Activated CD4-positive, alpha-beta memory T cell treated with anti-CD3 and anti-CD28 coated beads for 36 hours (primary cell): ENCODE data around the gene IMPACT. TPM values are rescaled to one million over a fixed set of nuclear protein-coding genes. Genes with fewer than 3 reads are reported as not detected.

Experiments used
- CTCF ChIA-PET: fragments of 350-600 bp; sonication (Branson Sonifier 250); formaldehyde crosslinking; loops from one replicate; lab custom pipeline; 2021; ENCODE audit warnings: antibody characterized with exemption, inconsistent platforms; lab: Charles Lee
- POLR2A ChIA-PET: fragments of 350-600 bp; sonication (Branson Sonifier 250); formaldehyde crosslinking; loops from one replicate; lab custom pipeline; 2021; ENCODE audit warnings: antibody characterized with exemption; lab: Charles Lee
- DNase-seq: peaks from one replicate; pipeline ENCODE4 v3.0.0-alpha.2; 2020
- H3K27ac Mint-ChIP-seq: one replicate; pipeline ENCODE4 v1.8.0; 2021; ENCODE audit warnings: mixed read lengths
- H3K27me3 Mint-ChIP-seq: one replicate; pipeline ENCODE4 v1.8.0; 2021; ENCODE audit warnings: mixed read lengths
- H3K36me3 Mint-ChIP-seq: one replicate; pipeline ENCODE4 v1.8.0; 2021; ENCODE audit warnings: mixed read lengths
- H3K4me1 Mint-ChIP-seq: one replicate; pipeline ENCODE4 v1.8.0; 2021; ENCODE audit warnings: low read depth, mixed read lengths
- H3K4me3 Mint-ChIP-seq: one replicate; pipeline ENCODE4 v1.8.0; 2021; ENCODE audit warnings: mild to moderate bottlenecking, mixed read lengths
- H3K9me3 Mint-ChIP-seq: one replicate; pipeline ENCODE4 v1.8.0; 2021; ENCODE audit warnings: mixed read lengths
- intact Hi-C: fragments of 100-400 bp; cut with micrococcal nuclease; formaldehyde crosslinking; loops from one replicate; pipeline ENCODE4 v1.15.1; 2023
- total RNA-seq, 2 experiments: library from RNA; stranded (reverse); gene quantifications; one replicate each; pipeline ENCODE4 v1.2.3, GENCODE V29; 2021

IMPACT gene
- total RNA-seq, 2 experiments from 2014 or later, result 13.7 to 15.9 TPM

DNA sequence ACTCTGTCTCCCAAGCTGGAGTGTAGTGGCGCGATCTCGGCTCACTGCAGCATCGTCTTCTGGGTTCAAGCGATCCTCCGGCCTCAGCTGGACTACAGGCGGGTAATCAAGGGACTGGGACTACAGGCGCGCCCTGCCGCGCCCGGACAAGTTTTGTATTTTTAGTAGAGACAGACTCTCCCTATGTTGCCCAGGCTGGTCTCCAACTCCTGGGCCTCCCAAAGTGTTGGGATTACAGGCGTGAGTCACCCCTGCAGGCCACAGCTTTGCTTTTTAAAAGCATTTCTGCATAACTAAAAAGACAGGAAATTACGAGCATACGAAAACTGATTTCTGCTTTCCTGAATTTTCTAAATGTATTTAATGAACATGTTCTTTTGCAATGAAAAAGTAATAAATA lies 27.9 kb upstream of the IMPACT start:
- intact Hi-C loops, result no loop called here
- Mint-ChIP-seq H3K27ac (no peak overlapping the region), H3K4me3 (no peak overlapping the region), H3K4me1 (peaks cover 23% of the 10 kb centered on the region), H3K27me3 (peaks cover 28% of the 10 kb centered on the region), H3K9me3 (no peaks in the 10 kb centered on the region), H3K36me3 (no peaks in the 10 kb centered on the region)
- DNase-seq, result no peak
- ChIA-PET CTCF (interaction anchor here (0.6 kb wide), 1 partner anchor 222 kb away, joined by 4 read pairs; no protein-coding TSS in a partner anchor), POLR2A (interaction anchor here (2.1 to 2.8 kb wide), 2 partner anchors 16 to 29 kb away, joined by 8 to 16 read pairs; no protein-coding TSS in a partner anchor)

DNA sequence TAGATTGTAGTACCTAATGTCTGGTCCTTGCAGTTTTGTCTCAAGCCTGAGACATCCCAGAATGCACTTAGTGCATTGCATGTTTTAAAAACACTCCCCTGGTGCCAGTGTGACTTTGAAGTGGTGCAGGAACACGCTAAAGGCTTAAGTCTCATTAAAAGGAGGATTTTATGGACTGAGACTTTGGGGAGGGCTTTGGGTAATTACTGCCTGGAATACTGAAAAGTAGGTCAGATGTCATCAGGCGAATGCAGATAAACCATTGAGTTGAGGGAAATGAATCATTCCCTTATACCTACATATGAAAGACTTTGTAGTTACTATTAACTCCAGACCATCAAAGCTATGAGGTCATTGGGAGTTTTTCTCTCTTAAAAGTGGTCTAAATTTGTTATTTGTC lies 25.9 kb upstream of the IMPACT start:
- DNase-seq, result no peak
- Mint-ChIP-seq H3K36me3 (no peaks in the 10 kb centered on the region), H3K4me1 (peaks cover 16% of the 10 kb centered on the region), H3K4me3 (no peak overlapping the region), H3K27ac (no peak overlapping the region), H3K27me3 (peaks cover 29% of the 10 kb centered on the region), H3K9me3 (no peaks in the 10 kb centered on the region)
- intact Hi-C loops, result no loop called here
- POLR2A ChIA-PET, result no interaction called here
- CTCF ChIA-PET, result interaction anchor here (1.0 to 2.0 kb wide), 3 partner anchors 9 to 88 kb away, joined by 4 read pairs; no protein-coding TSS in a partner anchor

DNA sequence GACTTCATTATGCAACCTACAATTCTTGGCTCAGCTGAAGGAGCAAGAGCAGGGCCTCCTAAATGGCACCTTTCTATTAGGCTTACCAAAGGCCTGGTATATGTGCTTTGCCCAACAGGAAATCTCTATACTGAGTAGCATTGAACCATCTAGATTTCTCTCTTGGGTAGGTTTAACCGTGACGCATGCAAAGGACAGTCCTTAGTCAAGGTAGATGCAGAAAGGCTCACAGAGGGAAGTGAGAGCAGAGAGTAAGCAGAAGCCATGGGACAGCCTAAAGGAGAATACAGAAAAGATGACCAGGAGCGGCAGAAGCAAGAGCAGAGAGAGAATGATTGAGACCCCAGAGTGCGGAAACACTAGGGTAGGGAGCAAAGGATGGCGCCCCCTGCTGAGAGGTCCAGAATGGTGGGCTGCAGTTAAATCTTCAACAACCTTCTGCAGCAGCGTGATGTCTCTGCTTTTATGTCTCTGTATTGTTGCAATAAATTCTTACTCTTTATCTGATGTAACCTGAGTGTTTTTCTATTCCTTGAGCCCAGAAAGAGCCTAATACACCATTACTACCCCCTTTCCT lies 24.2 kb upstream of the IMPACT start:
- peak; percentile 20 for DNase-seq
- ChIA-PET POLR2A (no interaction called here), CTCF (interaction anchor here (1.0 to 2.0 kb wide), 2 partner anchors 8 to 43 kb away, joined by 3 to 4 read pairs; no protein-coding TSS in a partner anchor)
- Mint-ChIP-seq H3K9me3 (no peaks in the 10 kb centered on the region), H3K27me3 (peaks cover 36% of the 10 kb centered on the region), H3K36me3 (no peaks in the 10 kb centered on the region), H3K4me3 (no peak overlapping the region), H3K4me1 (peaks cover 11% of the 10 kb centered on the region), H3K27ac (no peak overlapping the region)
- intact Hi-C loops, result loop anchor here (2.0 kb wide), 1 partner anchor 41 kb away; no protein-coding TSS in a partner anchor

DNA sequence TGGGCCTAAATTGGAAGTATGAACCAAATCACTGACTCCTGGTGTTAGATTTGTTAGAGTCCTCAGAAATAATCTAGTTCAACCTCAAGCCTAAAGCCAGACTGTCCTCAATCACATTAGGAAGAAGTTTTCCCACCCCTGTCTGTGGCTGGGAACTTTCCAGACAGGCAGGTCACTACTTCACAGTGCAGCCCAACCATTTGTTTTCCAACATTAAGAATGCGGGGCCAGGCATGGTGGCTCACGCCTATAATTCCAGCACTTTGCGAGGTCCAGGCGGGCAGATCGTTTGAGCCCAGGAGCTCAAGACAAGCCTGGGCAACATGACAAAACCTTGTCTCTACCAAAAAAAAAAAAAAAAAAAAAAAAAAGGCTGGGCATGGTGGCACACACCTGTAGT lies 23.4 kb upstream of the IMPACT start:
- no peak for DNase-seq
- POLR2A ChIA-PET, result no interaction called here
- no peak overlapping the region for H3K27ac Mint-ChIP-seq
- H3K4me1 Mint-ChIP-seq, result peaks cover 8% of the 10 kb centered on the region
- H3K27me3 Mint-ChIP-seq, result peaks cover 39% of the 10 kb centered on the region
- H3K36me3 Mint-ChIP-seq, result no peaks in the 10 kb centered on the region
- intact Hi-C loops, result loop anchor here (2.0 kb wide), 1 partner anchor 42 kb away; no protein-coding TSS in a partner anchor
- no peaks in the 10 kb centered on the region for H3K9me3 Mint-ChIP-seq
- no peak overlapping the region for H3K4me3 Mint-ChIP-seq
- CTCF ChIA-PET, result interaction anchor here (0.6 kb wide), 1 partner anchor 44 kb away, joined by 3 read pairs; no protein-coding TSS in a partner anchor

DNA sequence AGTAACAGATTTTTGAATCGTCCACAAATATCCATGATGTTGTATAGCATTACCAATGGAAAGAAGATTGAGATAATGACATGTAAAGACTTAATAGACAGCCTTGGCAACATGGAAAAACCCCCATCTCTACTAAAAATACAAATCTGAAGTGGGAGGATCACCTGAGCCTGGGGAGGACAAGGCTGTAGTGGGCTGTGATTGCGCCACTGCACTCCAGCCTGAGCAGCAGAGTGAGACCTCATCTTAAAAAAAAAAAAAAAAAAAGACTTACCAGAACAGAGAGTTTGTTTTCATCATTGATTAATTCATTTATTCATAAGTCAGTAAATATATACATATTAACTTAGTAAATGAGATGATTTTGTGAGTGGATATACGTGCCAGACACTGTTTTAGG lies 21.9 kb upstream of the IMPACT start:
- no peak for DNase-seq
- H3K36me3 Mint-ChIP-seq, result no peaks in the 10 kb centered on the region
- H3K27ac Mint-ChIP-seq, result no peak overlapping the region
- peaks cover 45% of the 10 kb centered on the region for H3K27me3 Mint-ChIP-seq
- H3K4me1 Mint-ChIP-seq, result peaks cover 7% of the 10 kb centered on the region
- no peaks in the 10 kb centered on the region for H3K9me3 Mint-ChIP-seq
- intact Hi-C loops, result no loop called here
- CTCF ChIA-PET, result interaction anchor here (1.1 kb wide), 1 partner anchor 85 kb away, joined by 3 read pairs; no protein-coding TSS in a partner anchor
- H3K4me3 Mint-ChIP-seq, result no peak overlapping the region
- POLR2A ChIA-PET, result no interaction called here

DNA sequence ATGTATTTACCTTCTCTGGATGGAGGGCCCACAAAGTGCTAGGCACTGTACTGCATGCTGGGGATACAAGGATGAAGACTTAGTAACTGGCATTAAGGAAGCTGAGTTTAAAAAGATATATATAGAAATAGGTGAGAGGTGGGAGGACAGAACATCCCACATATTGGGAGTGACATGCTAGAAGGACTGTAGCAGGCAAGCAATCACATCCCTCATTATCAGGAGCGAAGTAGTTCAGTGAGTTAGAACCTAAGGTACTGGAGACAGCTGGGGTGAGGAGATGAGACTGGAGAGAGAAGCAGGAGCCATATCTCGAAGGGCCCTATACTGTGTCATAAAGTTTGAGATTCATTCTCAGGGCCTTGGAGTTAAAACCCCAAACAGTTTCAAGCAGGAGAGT lies 18.0 kb upstream of the IMPACT start:
- Mint-ChIP-seq H3K4me3 (no peak overlapping the region), H3K27ac (no peak overlapping the region), H3K4me1 (peaks cover 10% of the 10 kb centered on the region), H3K9me3 (peaks cover 11% of the 10 kb centered on the region), H3K27me3 (peaks cover 46% of the 10 kb centered on the region), H3K36me3 (peaks cover 2% of the 10 kb centered on the region)
- POLR2A ChIA-PET, result interaction anchor here (1.6 kb wide), 1 partner anchor 40 kb away, joined by 3 read pairs; no protein-coding TSS in a partner anchor
- CTCF ChIA-PET, result interaction anchor here (0.5 kb wide), 1 partner anchor 28 kb away, joined by 4 read pairs; no protein-coding TSS in a partner anchor
- no peak for DNase-seq
- intact Hi-C loops, result no loop called here

DNA sequence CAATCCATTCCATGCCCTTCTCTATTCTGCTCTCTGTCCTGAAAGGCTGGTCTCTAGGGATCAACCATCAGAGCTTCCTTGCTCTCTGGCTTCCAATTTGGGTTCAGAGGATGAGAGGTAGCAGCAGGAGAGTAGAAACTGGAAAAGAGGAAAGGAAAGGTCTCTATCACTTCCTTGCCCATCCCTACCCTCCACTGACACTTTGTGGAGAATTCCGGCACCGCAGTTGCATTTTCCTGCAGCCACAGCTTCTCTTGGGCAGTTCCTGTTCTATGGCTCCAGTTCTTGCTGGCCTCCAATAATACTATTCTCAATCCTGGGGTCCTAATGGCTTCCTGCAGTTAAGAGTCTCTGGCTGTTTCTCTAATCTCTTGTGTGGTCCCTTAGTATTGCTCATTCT lies 13.3 kb upstream of the IMPACT start:
- Mint-ChIP-seq H3K4me3 (no peak overlapping the region), H3K4me1 (peaks cover 23% of the 10 kb centered on the region), H3K9me3 (peaks cover 12% of the 10 kb centered on the region), H3K36me3 (peaks cover 2% of the 10 kb centered on the region), H3K27ac (no peak overlapping the region), H3K27me3 (peaks cover 31% of the 10 kb centered on the region)
- intact Hi-C loops, result loop anchor here (5.0 kb wide), 1 partner anchor 421 kb away; no protein-coding TSS in a partner anchor
- no peak for DNase-seq
- POLR2A ChIA-PET, result interaction anchor here (1.7 to 3.1 kb wide), 3 partner anchors 13 to 44 kb away, joined by 5 to 22 read pairs (median 16); partner anchors contain the start of genes IMPACT and OSBPL1A
- CTCF ChIA-PET, result interaction anchor here (1.1 to 6.5 kb wide), 4 partner anchors 21 to 72 kb away, joined by 3 to 28 read pairs (median 3); no protein-coding TSS in a partner anchor

DNA sequence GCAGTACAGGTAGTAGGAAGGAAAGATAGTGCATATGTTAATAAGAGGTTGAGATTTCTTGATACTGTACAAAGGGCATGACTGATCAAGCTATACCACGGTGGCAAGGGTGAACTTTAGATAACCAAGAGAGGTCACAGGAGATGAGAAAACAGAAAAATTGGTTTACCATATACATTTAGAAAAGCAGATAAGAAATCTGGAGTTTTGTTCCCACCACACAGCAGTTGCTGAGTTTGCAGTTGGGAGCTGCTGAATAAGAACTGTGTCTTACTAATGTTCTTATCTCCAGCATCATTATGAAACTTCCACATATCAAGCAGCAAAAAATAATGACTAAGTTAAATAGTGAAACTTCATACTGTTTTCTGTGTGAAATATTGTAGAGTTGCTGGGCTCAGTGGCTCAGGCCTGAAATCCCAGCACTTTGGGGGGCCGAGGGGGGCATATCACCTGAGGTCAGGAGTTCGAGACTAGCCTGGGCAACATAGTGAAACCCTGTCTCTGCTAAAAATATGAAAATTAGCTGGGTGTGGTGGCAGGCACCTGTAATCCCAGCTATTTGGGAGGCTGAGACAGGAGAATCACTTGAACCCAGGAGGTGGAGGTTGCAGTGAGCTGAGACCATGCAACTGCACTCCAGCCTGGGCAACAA lies 12.0 kb upstream of the IMPACT start:
- H3K36me3 Mint-ChIP-seq, result peaks cover 2% of the 10 kb centered on the region
- H3K9me3 Mint-ChIP-seq, result peaks cover 12% of the 10 kb centered on the region
- H3K4me1 Mint-ChIP-seq, result peaks cover 23% of the 10 kb centered on the region
- intact Hi-C loops, result loop anchor here (1.0 to 5.0 kb wide), 5 partner anchors 12 to 422 kb away; partner anchors contain the start of genes IMPACT and OSBPL1A
- ChIA-PET POLR2A (interaction anchor here (1.7 to 3.1 kb wide), 3 partner anchors 12 to 45 kb away, joined by 5 to 22 read pairs (median 16); partner anchors contain the start of genes IMPACT and OSBPL1A), CTCF (interaction anchor here (1.1 to 6.5 kb wide), 5 partner anchors 18 to 74 kb away, joined by 3 to 28 read pairs (median 3); no protein-coding TSS in a partner anchor)
- DNase-seq, result peak; percentile 60
- H3K27me3 Mint-ChIP-seq, result peaks cover 29% of the 10 kb centered on the region
- H3K27ac Mint-ChIP-seq, result no peak overlapping the region
- H3K4me3 Mint-ChIP-seq, result no peak overlapping the region

DNA sequence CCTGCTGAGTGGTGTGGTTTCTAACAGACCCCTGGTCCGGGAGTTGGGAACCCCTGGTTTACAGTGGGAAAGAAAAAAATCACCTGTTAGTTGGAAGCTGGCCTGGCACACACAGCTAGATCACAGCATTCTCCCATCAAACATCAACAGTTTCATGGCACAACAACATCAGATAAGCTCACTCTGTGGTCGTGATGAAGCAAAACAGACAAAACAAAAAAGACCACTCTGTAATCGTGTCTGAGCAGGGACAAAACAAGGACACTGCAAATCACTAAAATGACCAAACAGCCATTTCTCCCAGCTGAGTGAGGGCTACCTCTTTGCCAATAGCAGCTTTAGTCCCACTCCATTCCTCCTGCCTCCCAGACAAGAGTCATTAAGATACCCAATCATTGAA lies 9.0 kb upstream of the IMPACT start:
- H3K36me3 Mint-ChIP-seq, result no peaks in the 10 kb centered on the region
- no peak overlapping the region for H3K27ac Mint-ChIP-seq
- peaks cover 22% of the 10 kb centered on the region for H3K4me1 Mint-ChIP-seq
- H3K27me3 Mint-ChIP-seq, result peaks cover 26% of the 10 kb centered on the region
- CTCF ChIA-PET, result interaction anchor here (1.0 to 6.5 kb wide), 3 partner anchors 20 to 72 kb away, joined by 3 to 28 read pairs (median 5); partner anchors contain the start of gene OSBPL1A
- POLR2A ChIA-PET, result no interaction called here
- no peak for DNase-seq
- peaks cover 10% of the 10 kb centered on the region for H3K9me3 Mint-ChIP-seq
- H3K4me3 Mint-ChIP-seq, result no peak overlapping the region
- intact Hi-C loops, result no loop called here

DNA sequence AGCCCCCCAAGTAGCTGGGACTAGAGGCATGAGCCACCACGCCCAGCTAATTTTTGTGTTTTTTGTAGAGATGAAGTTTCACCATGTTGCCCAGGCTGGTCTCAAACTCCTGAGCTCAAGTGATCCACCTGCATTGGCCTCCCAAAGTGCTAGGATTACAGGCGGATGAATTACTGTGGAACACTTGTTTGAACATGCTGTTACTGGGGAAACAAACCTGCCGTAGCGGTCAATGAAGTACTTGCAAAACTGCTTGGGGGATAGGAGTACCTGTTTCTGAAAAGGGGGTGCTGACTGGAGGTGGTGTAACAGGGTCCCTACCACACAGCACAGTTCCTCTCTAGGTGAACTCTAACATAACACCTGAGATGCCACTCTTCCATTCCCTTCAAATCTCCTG lies 5.9 kb upstream of the IMPACT start:
- Mint-ChIP-seq H3K4me3 (no peak overlapping the region), H3K4me1 (peaks cover 2% of the 10 kb centered on the region), H3K36me3 (peaks cover 2% of the 10 kb centered on the region), H3K27me3 (peaks cover 34% of the 10 kb centered on the region), H3K9me3 (peaks cover 1% of the 10 kb centered on the region), H3K27ac (no peak overlapping the region)
- ChIA-PET POLR2A (interaction anchor here (1.0 kb wide), 1 partner anchor 60 kb away, joined by 3 read pairs; no protein-coding TSS in a partner anchor), CTCF (interaction anchor here (2.2 kb wide), 1 partner anchor 61 kb away, joined by 5 read pairs; no protein-coding TSS in a partner anchor)
- intact Hi-C loops, result no loop called here
- DNase-seq, result no peak

DNA sequence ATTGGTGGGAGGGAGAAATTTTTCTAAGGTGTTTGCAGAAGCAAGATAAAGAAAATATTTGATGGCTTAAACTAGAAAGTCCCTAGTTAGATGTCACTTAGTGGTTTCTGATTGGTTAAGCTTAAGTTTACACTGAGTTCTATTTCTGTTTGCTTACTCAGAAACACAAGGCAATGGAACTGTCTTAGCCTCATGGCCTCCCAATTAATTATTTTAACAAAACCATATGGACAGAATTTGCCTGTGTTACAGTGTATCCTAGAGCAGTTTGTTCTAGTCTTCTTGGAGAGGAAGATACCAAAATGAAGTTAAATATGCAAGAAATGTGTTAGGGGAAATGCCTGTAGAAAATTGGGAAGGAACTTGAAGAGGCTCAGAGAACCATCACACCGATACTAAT lies 4.6 kb upstream of the IMPACT start:
- ChIA-PET POLR2A (interaction anchor here (0.6 kb wide), 1 partner anchor 809 kb away, joined by 5 read pairs; no protein-coding TSS in a partner anchor), CTCF (interaction anchor here (2.2 kb wide), 1 partner anchor 63 kb away, joined by 5 read pairs; no protein-coding TSS in a partner anchor)
- intact Hi-C loops, result no loop called here
- no peak overlapping the region for H3K4me3 Mint-ChIP-seq
- H3K27ac Mint-ChIP-seq, result no peak overlapping the region
- DNase-seq, result no peak
- peaks cover 29% of the 10 kb centered on the region for H3K27me3 Mint-ChIP-seq
- H3K9me3 Mint-ChIP-seq, result peaks cover 5% of the 10 kb centered on the region
- peaks cover 5% of the 10 kb centered on the region for H3K4me1 Mint-ChIP-seq
- peaks cover 8% of the 10 kb centered on the region for H3K36me3 Mint-ChIP-seq
